K562 (cell line): ENCODE data around the gene MAL. TPM values are rescaled to one million over a fixed set of nuclear protein-coding genes. Genes with fewer than 3 reads are reported as not detected.

Experiments used
- ATAC-seq: fragments of 200-7000 bp; cut with Tn5 transposase; 3 replicates; pipeline ENCODE4 v1.9.1; 2020; ENCODE audit warnings: moderate library complexity
- BruUV-seq: library from RNA; stranded (reverse); fragments of 400-500 nt; replicated peaks from 2 replicates; lab custom pipeline; 2021; lab: Mats Ljungman, UMichigan
- CTCF ChIA-PET: fragments of 300-600 bp; formaldehyde crosslinking; extraction: SDS; loops from one replicate; lab custom pipeline; 2021; ENCODE audit warnings: low intra/inter-chr PET ratio; lab: Yijun Ruan, JAX
- POLR2A ChIA-PET: fragments of 300-600, 350-650 bp; sonication (Branson Sonifier 250); formaldehyde crosslinking; extraction: SDS; loops from one replicate; lab custom pipeline; 2021; ENCODE audit warnings: antibody characterized with exemption, inconsistent platforms; lab: Yijun Ruan, JAX
- DNase-seq, 4 experiments: peaks; one replicate each; pipeline versions ENCODE4 v3.0.0 to v3.0.0-alpha.2; 2011 to 2018; ENCODE audit warnings: low spot score in 3 of 4, mixed read lengths in 3 of 4; ENCODE audit errors: extremely low read depth in 1 of 4
- FAIRE-seq: peaks from 2 replicates; lab custom pipeline; 2011; peaks lifted over from hg19 to GRCh38; lab: Jason Lieb, UNC
- H2AFZ ChIP-seq: 2 replicates; pipeline ENCODE4 v1.6.0; 2011; ENCODE audit warnings: low read depth, low read length, control low read depth, inconsistent platforms
- H3K27ac ChIP-seq: fragments of 200-600 bp; 3 replicates; pipeline ENCODE4 v1.8.0; 2011; ENCODE audit warnings: low read depth, mild to moderate bottlenecking, control low read depth, inconsistent platforms, low read length, moderate library complexity, mixed read lengths; ENCODE audit errors: extremely low read depth
- H3K27me3 ChIP-seq, 2 experiments: fragments of 300-600 bp in 1 of 2; 2 replicates in 1 of 2; 3 replicates in 1 of 2; pipeline versions ENCODE4 v1.6.0 to v1.8.0; 2011; ENCODE audit warnings: inconsistent platforms in 2 of 2, low read length in 2 of 2, mild to moderate bottlenecking in 1 of 2, mixed read lengths in 1 of 2, moderate library complexity in 1 of 2; ENCODE audit not compliant: control insufficient read depth in 2 of 2, insufficient read depth in 2 of 2
- H3K36me3 ChIP-seq: fragments of 300-600 bp; 3 replicates; pipeline ENCODE4 v1.8.0; 2011; ENCODE audit warnings: mild to moderate bottlenecking, low read length, inconsistent platforms; ENCODE audit not compliant: control insufficient read depth, insufficient read depth
- H3K4me1 ChIP-seq, 2 experiments: fragments of 200-600 bp in 1 of 2; replicated peaks in 1 of 2; 2 replicates in 1 of 2; 3 replicates in 1 of 2; pipeline versions ENCODE4 v1.5.1 to v1.8.0; 2011; ENCODE audit warnings: inconsistent platforms in 2 of 2, low read length in 2 of 2, mild to moderate bottlenecking in 1 of 2, mixed read lengths in 1 of 2, moderate library complexity in 1 of 2; ENCODE audit not compliant: control insufficient read depth in 2 of 2, insufficient read depth in 2 of 2
- H3K4me2 ChIP-seq: 2 replicates; pipeline ENCODE4 v1.6.1; 2011; ENCODE audit warnings: low read length, control low read depth, inconsistent platforms, mixed read lengths; ENCODE audit not compliant: insufficient read depth
- H3K4me3 ChIP-seq: fragments of 200-600 bp; sonication (generic), shearing (Covaris generic); 2 replicates; pipeline ENCODE4 v1.5.1; 2016; ENCODE audit warnings: control low read depth, inconsistent platforms
- H3K79me2 ChIP-seq: fragments of 200-600 bp; 3 replicates; pipeline ENCODE4 v1.8.0; 2011; ENCODE audit warnings: low read length, inconsistent platforms; ENCODE audit not compliant: control insufficient read depth, insufficient read depth
- H3K9ac ChIP-seq, 2 experiments: 2 replicates each; pipeline versions ENCODE4 v1.6.0 to v1.6.1; 2011; ENCODE audit warnings: low read depth in 2 of 2, low read length in 2 of 2, control low read depth in 1 of 2, inconsistent platforms in 1 of 2, mild to moderate bottlenecking in 1 of 2, mixed read lengths in 1 of 2; ENCODE audit not compliant: insufficient read depth in 1 of 2
- H3K9me1 ChIP-seq: one replicate; pipeline ENCODE4 v1.6.0; 2011; ENCODE audit warnings: inconsistent platforms, mild to moderate bottlenecking, low read length, moderate library complexity; ENCODE audit not compliant: control insufficient read depth, insufficient read depth
- H3K9me3 ChIP-seq: replicated peaks from 2 replicates; pipeline ENCODE4 v1.5.1; 2011; ENCODE audit warnings: low read depth, low read length, inconsistent platforms; ENCODE audit not compliant: control insufficient read depth, insufficient read depth
- H4K20me1 ChIP-seq: replicated peaks from 2 replicates; pipeline ENCODE4 v1.6.1; 2011; ENCODE audit warnings: low read length, inconsistent platforms, mixed read lengths; ENCODE audit not compliant: control insufficient read depth, insufficient read depth
- CBFA2T2 ChIP-seq: fragments of 450-650 bp; conservative IDR thresholded peaks from 2 replicates; pipeline ENCODE4 v1.6.1; 2017; ENCODE audit warnings: mild to moderate bottlenecking
- DACH1 ChIP-seq: fragments of 450-650 bp; IDR thresholded peaks from 2 replicates; pipeline ENCODE4 v1.6.1; 2018; ENCODE audit not compliant: partially characterized antibody
- ELF2 ChIP-seq: fragments of 250-450 bp; sonication (Bioruptor Pico); IDR thresholded peaks from 2 replicates; pipeline ENCODE4 v1.5.0; 2021; ENCODE audit warnings: mild to moderate bottlenecking
- KAT8 ChIP-seq: fragments of 450-650 bp; IDR thresholded peaks from 2 replicates; pipeline ENCODE4 v1.6.1; 2016; ENCODE audit warnings: low read depth, mild to moderate bottlenecking
- PHB2 ChIP-seq: fragments of 450-650 bp; IDR thresholded peaks from 2 replicates; pipeline ENCODE4 v1.6.1; 2017; ENCODE audit warnings: low read depth
- POLR2A ChIP-seq: fragments of 450-650 bp; conservative IDR thresholded peaks from 2 replicates; pipeline ENCODE4 v1.6.1; 2016
- POLR2G ChIP-seq: fragments of 200-400 bp; formaldehyde crosslinking; IDR thresholded peaks from 2 replicates; pipeline ENCODE4 v1.6.1; 2017; ENCODE audit warnings: low read depth, mild to moderate bottlenecking, antibody characterized with exemption, low read length, moderate library complexity
- SIX5 ChIP-seq, 2 experiments: IDR thresholded peaks; 2 replicates each; pipeline ENCODE4 v1.6.1; 2011; ENCODE audit warnings: low read length in 2 of 2, borderline replicate concordance in 1 of 2, low read depth in 1 of 2, mild to moderate bottlenecking in 1 of 2, moderate library complexity in 1 of 2; ENCODE audit not compliant: insufficient read depth in 1 of 2
- TAF7 ChIP-seq: fragments of 450-650 bp; IDR thresholded peaks from 2 replicates; pipeline ENCODE4 v1.6.1; 2016; ENCODE audit warnings: missing genetic modification characterization, missing compliant biosample characterization
- TBP ChIP-seq: optimal IDR thresholded peaks from 2 replicates; pipeline ENCODE3; 2011; ENCODE audit warnings: low read depth, low read length, improper control_type of control experiment
- ZNF41 ChIP-seq: fragments of 250-450 bp; sonication (Bioruptor Pico); conservative IDR thresholded peaks from 2 replicates; pipeline ENCODE4 v1.4.0; 2020; ENCODE audit warnings: mild to moderate bottlenecking
- ZNF57 ChIP-seq: fragments of 450-650 bp; formaldehyde crosslinking; IDR thresholded peaks from 2 replicates; pipeline ENCODE4 v1.4.0; 2020; ENCODE audit warnings: mild to moderate bottlenecking, moderate library complexity
- ZNF584 ChIP-seq: fragments of 200-800 bp; sonication (Bioruptor generic); IDR thresholded peaks from 2 replicates; pipeline ENCODE4 v1.6.1; 2016; ENCODE audit warnings: low read depth, mild to moderate bottlenecking, missing genetic modification characterization, missing compliant biosample characterization
- ZNF609 ChIP-seq: sonication (generic); formaldehyde crosslinking; IDR thresholded peaks from 2 replicates; pipeline ENCODE4 v1.8.1; 2023; ENCODE audit warnings: missing genetic modification reagents, mild to moderate bottlenecking, borderline replicate concordance
- WGBS: fragments of 100-300 bp; shearing (Covaris generic); methylation state at CpG from one replicate; pipeline ENCODE4 v1.1.6; 2016; ENCODE audit warnings: low coverage, mixed read lengths; ENCODE audit not compliant: insufficient coverage; ENCODE audit errors: missing lambda C conversion rate; 5-methylcytosine and 5-hydroxymethylcytosine counted together
- in situ Hi-C: fragments of 300-500 bp; cut with MboI; formaldehyde crosslinking; loops from 4 replicates; pipeline ENCODE4 v1.15.0; 2018; ENCODE audit warnings: inconsistent platforms, mixed read lengths
- intact Hi-C: fragments of 100-400 bp; cut with micrococcal nuclease; formaldehyde crosslinking; loops from 2 replicates; pipeline ENCODE4 v1.14.2; 2022
- polyA plus RNA-seq, 8 experiments: library from polyadenylated mRNA; depleted of rRNA in 4 of 8; stranded (reverse) in 5 of 8; unstranded in 3 of 8; fragments of >200 nt; fragmentation: Nextera tagmentation in 2 of 8; fragmentation: Illumina TruSeq in 1 of 8; extraction: Ambion mirVana in 2 of 8; extraction: Trizol in 1 of 8; gene quantifications; 2 replicates each; pipeline versions ENCODE4 v1.2.1 to v1.2.3, GENCODE V29; 2011 to 2014; ENCODE audit warnings: inconsistent platforms in 1 of 8, missing spikeins in 1 of 8
- total RNA-seq, 7 experiments: library from RNA; depleted of rRNA in 6 of 7; stranded (reverse); fragments of >200 nt in 6 of 7; fragmentation: Illumina TruSeq in 2 of 7; extraction: Trizol in 2 of 7; gene quantifications; 2 replicates each; pipeline versions ENCODE4 v1.2.1 to v1.2.3, GENCODE V29; 2011 to 2021; ENCODE audit warnings: low replicate concordance in 1 of 7
- TF ChIP-seq, protein P1 (sequence below), 3 experiments: fragments of 200-800 bp in 1 of 3; sonication (Bioruptor generic) in 1 of 3; sonication (generic) in 1 of 3; formaldehyde crosslinking in 1 of 3; IDR thresholded peaks; 2 replicates each; pipeline versions ENCODE4 v1.6.1 to v1.8.0; 2016 to 2022; ENCODE audit warnings: mild to moderate bottlenecking in 2 of 3, missing compliant biosample characterization in 2 of 3, missing genetic modification characterization in 2 of 3, missing genetic modification reagents in 1 of 3
- TF ChIP-seq, protein P2 (sequence below): fragments of 250-450 bp; sonication (Bioruptor Pico); IDR thresholded peaks from 2 replicates; pipeline ENCODE4 v1.9.0; 2021; ENCODE audit warnings: mild to moderate bottlenecking

MAL gene
- total and polyA plus RNA-seq, 9 of the 15 experiments (the other 6 are each of a cell fraction or from before 2014, with no cell fraction given): not detected

GRCh38 chr2:94999431-94999883 is 26.1 kb upstream of the MAL start (continued):
- no peak for TF ChIP-seq PHB2
- no peak for TF ChIP-seq ZNF57 (CRISPR knock-in tag)
- no peak for TF ChIP-seq SIX5 (IDR thresholded peaks at IDR 0.05; ENCODE audit: borderline replicate concordance in 1 of 2, insufficient read depth in 1 of 2, low read depth in 1 of 2, low read length in 2 of 2)
- no peak for TF ChIP-seq DACH1
- no peak for TF ChIP-seq KAT8
- TF ChIP-seq, all 486 proteins: peak for 0

DNA sequence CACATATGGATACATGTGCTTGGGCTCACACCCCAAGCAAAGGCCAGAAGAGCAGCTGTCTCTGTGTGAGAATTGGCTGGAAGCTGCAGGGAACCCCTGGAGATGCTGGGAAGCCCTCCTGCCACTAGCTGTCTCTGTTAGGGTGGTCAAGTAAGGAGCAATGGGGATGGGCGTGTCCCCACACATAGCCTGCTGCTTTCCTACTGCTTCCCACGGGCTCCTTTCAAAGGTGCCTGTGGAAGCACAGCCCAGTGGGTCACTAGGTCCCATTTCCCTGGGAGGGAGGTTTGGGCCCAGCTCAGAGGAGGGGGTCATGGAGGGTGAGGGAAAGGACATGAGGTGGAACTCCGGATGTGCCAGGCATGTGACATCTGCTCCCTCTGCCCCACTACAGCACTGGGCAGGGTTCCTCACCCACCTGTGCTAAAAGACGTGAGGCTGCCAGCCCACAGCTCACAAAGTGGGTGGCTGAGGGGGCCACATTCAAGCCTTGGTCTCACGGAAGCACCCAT is 24.4 kb upstream of the MAL start:
- intact Hi-C loops: no loop called here
- no peak overlapping the region for H2AFZ ChIP-seq
- ChIA-PET POLR2A (no interaction called here), CTCF (no interaction called here)
- no TSS peak for BruUV-seq
- peaks cover 0 to 6% of the 10 kb centered on the region in 2 experiments; a peak in 1 of 5 replicates for H3K4me1 ChIP-seq
- in situ Hi-C loops: no loop called here
- no peaks in the 10 kb centered on the region for H3K9me3 ChIP-seq
- 0 out of 2 replicates have a peak, but pooled peaks cover 3% of the 10 kb centered on the region for H4K20me1 ChIP-seq
- FAIRE-seq (no peak), ATAC-seq (no peak), DNase-seq (no peak)
- H3K4me3 ChIP-seq: no peak overlapping the region
- no peak overlapping the region for H3K27ac ChIP-seq
- peaks cover 2 to 39% of the 10 kb centered on the region in 2 experiments for H3K27me3 ChIP-seq
- WGBS: 2% methylated on average over 5 of the region's 5 CpGs
- no peaks in the 10 kb centered on the region for H3K9me1 ChIP-seq
- no peaks in the 10 kb centered on the region for H3K36me3 ChIP-seq
- H3K79me2 ChIP-seq: no peaks in the 10 kb centered on the region
- H3K9ac ChIP-seq: no peak overlapping the region
- H3K4me2 ChIP-seq: no peak overlapping the region
- no peak for TF ChIP-seq ZNF609 (CRISPR knock-in tag)
- no peak for TF ChIP-seq TBP
- TF ChIP-seq ZNF41 (CRISPR knock-in tag): no peak
- no peak for TF ChIP-seq POLR2G
- no peak for TF ChIP-seq TAF7
- TF ChIP-seq, protein P1, sequence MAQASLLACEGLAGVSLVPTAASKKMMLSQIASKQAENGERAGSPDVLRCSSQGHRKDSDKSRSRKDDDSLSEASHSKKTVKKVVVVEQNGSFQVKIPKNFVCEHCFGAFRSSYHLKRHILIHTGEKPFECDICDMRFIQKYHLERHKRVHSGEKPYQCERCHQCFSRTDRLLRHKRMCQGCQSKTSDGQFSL (CRISPR knock-in tag; IDR thresholded peaks at IDR 0.05): no peak
- TF ChIP-seq, protein P1 (tag; IDR thresholded peaks at IDR 0.05): no peak
- no peak for TF ChIP-seq CBFA2T2
- TF ChIP-seq ZNF584 (CRISPR knock-in tag): no peak
- TF ChIP-seq POLR2A: no peak
- TF ChIP-seq ELF2 (CRISPR knock-in tag): no peak
- TF ChIP-seq, protein P2, sequence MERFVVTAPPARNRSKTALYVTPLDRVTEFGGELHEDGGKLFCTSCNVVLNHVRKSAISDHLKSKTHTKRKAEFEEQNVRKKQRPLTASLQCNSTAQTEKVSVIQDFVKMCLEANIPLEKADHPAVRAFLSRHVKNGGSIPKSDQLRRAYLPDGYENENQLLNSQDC (CRISPR knock-in tag): no peak
